ENCODE results near the gene GPR15LG.

GPR15LG gene

DNA sequence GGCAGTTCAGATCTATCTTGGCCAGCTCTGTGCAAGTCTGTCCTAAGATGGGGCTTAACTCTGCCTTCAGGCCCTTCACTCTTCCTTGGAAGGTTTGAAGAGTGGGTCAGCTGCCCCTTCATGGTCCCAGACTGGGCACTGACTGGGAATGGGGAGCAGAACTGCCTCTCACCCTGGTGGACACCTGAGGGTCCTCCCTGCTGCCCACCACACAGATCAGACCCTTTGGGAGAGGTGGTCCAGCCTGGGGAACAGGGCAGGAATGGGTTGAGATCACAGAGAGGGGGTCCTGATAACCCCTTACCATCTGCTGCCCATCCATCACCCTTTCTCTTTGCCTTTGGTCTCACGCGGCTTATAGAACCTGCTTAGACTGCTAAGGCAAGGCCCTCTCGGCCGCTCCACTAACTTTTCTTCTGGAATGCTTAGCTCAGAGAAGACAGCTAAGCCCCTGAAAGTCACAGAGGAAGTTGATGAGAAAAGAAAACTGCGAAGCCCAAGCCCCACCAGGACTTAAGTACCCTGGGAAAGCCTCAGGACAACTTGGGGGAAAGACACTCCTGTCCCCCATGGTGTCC, 20.3 kb downstream of the GPR15LG start:
- DNase-seq (ENCODE audit: low read depth, low spot score): no peak

DNA sequence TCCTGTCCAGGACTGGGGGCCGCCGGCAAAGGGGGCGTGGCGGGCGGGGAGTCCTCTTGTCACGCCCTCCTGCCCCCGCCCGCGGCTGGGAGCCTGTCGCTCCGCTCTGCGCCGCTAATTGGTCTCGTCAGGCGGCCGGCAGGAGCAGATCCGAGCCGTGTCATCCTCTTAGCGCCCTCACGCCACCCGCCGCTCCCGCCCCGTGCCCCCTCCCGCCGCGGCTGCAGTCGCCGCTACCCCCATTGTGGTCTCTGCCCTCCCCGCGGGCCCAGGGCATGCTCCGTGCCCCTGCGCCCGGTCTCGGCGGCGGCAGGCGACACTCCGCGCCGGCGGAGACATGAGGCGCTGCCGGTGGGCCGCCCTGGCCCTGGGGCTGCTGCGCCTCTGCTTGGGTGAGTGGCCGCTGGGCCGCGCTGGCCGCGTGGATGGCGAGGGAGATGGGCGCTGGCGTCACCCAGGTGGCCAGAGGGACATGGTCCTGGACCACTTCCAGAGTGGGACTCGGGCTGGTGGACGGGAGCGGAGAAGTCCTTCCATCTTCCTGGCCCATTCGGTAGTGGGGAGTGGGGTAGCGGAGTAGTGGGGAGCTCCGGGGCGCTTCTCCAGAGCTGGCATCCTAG, 20.9 kb downstream of the GPR15LG start, which contains the start of gene CDHR1:
Gene CDHR1, plus strand, starts transcription at position 114 of the 620 bp plus-strand sequence. Its CDS starts 224 bp downstream, at position 338.
- no peak for DNase-seq (ENCODE audit: low read depth, low spot score)

DNA sequence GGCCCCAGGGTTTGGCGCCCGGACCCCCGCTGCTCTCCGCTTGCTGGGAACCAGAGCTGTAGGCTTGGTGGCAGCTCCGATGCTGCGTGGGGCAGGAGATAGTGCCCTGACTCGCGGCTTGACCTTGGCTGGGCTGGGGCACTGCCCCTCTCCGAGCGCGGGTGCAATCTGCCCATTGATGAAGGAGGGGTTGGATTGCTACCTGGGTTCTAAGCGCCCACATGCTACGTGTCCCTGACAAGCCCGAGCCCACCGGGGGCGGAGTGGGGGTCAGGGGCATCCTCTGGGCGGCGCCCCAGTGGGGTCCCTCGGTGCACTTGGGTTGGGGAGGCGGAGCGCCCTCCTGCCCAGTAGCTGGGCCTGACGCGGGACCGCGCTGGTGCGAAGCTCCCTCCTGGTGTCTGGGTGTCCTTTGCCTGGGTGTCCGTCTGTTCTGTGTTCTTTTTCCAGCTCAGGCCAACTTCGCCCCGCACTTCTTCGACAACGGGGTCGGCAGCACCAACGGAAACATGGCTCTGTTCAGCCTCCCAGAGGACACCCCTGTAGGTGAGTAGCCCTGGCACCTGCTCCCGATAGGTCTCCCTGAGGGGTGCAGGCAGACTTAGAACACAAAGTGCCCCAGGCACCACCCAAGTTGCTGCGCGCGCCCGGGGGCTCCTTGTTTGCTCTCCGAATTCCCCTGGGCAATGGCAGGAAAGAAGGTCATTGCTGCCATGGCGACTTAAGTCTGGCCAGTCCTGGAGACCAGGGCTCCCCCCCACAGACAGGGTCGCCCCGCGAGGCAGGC, 21.6 kb downstream of the GPR15LG start:
- no peak for DNase-seq (ENCODE audit: low read depth, low spot score)

DNA sequence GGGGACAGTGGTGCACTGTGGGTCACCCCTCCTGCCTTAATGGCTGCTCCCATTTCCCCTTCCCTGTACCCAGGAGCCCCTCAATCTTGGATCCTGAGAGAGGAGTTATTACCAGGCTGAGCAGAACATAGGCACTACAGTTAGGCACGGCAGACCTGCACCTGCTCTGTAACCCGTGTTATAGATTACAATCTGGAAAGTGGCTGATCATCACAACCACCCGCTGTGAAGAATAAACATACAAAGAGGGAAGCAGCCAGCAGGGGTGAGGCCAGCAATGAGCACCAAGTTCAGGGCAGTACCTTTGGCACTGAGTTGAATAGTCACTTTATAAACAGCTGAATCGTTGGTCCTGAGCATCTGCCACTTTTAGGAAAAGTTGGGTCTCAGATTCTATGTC, 22.5 kb downstream of the GPR15LG start:
- no peak for DNase-seq (ENCODE audit: low read depth, low spot score)

DNA sequence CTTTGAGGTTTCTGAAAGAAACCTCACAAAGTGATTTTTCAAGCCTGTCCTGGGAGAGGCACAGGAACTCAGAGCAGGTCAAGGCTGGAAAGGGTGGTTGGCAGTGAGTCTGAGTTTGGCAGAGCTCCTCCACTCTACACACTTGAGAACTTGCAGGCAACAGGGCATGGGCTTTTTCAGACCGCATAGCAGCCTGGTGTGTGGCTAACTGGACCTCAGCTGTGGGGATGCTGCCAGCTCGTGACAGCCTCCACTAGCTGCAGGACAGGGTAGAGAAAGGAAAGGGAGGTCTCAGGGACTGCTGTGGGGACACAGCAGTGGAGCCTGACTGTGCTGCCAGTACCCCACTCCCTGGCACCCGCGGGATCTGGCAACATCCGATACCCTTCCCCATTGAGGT, 23.3 kb downstream of the GPR15LG start:
- DNase-seq (ENCODE audit: low read depth, low spot score): no peak

DNA sequence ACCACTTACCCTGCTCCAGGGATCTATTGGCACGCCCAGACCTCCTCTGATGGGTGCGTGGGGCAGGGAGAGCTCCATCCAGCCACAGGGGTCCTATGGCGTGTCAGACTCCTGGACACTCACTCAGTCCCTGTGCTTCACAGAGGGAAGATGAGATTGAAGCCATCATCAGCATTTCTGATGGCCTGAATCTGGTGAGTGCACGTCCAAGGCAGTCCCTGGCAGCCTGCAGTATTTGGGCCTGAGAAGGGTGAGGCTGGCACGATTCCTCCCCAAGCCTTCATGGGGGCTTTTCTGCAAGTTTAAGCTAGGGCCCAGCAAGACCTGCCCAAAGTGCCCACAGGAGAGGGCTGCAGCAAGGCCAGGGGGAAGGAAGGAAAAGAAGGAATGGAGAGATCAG, 24.0 kb downstream of the GPR15LG start:
- DNase-seq (ENCODE audit: low read depth, low spot score): no peak

DNA sequence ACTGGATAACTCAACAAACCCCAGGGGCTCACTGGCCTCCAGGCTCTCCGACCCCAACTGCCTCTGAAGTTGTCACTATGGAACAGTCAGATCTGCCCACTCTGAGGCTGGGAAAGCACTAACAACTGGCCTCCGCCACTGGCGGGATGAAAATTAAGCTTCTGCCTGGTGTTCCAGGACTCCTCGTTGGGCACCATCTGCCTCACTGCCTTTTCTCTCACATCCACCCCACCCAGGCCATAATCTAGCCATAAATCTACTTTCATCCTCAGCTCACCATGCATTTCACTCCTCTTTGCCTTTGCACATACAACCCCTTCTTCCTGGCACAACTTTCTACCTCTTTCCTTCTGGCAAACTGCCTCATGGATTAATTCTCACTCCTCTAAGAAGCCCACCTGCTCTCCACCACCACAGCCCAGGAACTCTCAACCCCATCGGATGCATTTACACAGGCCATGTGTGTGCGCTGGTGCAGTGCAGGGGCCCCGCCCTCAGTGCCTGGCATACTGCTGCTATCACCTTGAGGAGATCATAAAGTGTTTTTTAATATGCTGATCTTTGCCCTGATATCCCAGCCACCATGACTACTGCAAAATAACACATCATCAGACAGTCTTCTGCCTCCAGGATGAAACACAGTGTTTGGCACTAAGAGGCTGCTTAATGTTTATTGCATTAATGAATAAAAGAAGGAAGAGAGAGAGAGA, 24.8 kb downstream of the GPR15LG start:
- DNase-seq (ENCODE audit: low read depth, low spot score): no peak

DNA sequence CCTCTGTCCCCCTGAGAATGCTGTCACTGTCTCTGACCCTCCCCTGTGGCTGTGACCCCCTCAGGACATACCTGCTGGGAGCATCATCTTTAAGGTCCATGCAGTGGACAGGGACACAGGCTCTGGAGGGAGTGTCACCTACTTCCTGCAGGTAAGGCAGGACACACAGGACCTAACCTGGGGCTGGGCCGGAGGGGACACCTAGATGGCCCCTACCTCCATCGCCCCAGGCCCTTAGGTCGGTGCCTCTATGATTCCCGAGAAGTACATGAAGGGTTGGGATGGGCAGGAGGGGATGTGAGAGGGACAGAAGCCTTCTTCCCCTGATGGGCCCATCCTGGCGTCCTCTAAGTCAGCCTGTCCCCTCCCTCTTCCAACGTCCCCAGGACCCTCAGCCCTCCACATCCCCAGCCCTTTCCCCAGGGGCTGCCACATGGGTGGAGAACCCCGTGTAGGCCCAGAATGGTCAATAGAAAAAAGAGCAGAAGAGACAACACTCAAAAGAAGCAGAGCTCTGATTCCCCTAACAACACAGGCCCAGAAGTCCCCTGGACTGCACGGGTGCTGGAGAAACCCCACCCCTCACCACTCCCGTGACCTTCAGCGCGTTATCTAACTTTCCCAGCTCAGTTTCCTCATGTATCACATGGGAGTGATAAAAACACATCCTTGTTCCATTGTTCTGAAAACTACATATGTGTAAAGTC, 27.1 kb downstream of the GPR15LG start:
- no peak for DNase-seq (ENCODE audit: low read depth, low spot score)

DNA sequence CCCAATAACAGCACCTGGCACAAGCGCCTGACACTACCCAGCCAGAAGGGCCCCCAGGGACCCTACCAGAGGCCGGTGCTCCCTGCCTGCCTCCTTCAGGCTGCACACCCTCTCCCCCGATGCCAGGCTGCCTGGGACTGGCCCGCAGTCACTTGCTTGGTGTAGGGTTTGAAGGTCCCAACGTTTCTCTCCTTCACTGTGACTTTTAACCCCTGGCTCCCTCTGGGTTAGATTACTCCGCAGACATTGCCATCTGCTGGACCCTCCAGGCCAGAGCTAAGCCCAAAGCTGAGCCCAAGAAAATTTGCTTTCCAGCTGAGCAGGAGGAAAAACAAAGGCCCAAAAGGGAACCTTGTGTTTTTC, 27.6 kb downstream of the GPR15LG start:
- DNase-seq (ENCODE audit: low read depth, low spot score): no peak

DNA sequence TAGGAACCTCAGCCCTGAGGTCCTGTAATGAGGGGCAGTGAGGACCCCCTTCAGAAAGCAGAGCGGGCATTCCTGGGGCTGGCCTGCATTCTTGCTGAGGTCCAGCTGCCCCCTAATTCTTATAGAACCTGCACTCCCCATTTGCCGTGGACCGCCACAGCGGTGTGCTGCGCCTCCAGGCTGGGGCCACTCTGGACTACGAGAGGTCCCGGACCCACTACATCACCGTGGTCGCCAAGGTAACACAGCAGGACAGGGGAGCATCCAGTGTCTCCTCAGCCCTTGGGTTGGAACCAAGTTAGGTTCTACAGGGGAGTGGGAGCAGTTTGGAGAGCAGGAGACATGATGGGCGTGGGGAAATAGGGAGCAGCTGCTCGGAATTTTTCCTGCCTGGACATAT, 28.1 kb downstream of the GPR15LG start:
- no peak for DNase-seq (ENCODE audit: low read depth, low spot score)

DNA sequence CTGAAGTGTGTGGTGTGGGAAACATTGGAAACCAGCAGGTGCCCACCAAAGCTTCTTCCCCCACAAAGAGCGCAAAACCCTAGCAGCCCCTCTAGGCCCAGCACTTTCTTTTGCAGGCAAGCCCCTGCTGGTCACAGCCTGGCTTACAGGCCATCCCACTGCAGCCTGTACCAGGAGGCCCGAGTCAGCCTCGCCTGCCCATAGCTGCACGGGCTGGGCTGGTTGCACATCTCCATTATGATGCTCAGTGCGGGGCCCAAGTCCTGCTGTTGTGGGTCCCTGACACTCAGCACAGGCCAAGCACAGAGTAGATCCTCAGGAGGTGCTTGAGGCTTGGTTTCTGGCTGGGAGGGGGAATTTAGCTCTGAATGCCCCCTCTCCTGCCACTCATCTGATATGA, 28.7 kb downstream of the GPR15LG start:
- DNase-seq (ENCODE audit: low read depth, low spot score): no peak

DNA sequence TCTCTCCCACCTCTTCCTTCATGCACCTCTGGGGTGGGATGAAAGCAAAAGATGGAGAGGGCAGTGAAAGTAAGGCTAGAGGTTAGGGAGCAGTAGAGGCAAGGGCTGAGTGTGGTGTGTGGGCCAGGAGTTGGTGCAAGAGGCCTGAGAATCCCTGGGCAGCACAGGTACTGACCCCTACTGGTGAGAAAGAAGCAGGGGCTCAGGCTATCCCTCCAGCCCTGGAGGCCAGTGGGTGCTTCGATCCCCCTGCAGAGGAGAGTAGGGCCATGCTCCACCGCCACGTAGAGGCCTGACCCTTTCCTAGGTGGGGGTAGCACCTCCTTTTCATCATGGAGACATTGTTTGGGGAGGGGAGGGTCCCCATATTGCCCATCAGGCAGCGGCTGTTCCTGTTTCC, 30.5 kb downstream of the GPR15LG start:
- DNase-seq (ENCODE audit: low read depth, low spot score): no peak

DNA sequence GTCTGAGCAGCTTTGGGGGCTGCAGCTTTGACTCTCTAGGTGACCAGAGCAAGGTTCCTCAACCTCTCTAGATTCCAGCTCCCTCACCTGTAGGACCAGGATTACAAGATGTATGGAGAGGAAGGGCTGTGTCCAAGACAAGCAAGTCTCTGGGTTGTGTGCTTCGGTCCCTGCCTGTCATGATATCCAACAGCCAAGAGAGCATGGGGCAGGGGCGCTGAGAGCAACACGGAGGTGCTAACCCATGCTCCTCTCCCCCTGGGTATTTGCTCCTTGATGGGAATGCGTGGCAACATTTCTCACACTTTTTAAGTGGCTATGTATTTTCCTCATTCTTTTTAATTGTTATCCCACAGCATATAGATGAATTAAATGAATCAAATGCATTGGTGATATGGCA, 31.0 kb downstream of the GPR15LG start:
- no peak for DNase-seq (ENCODE audit: low read depth, low spot score)

DNA sequence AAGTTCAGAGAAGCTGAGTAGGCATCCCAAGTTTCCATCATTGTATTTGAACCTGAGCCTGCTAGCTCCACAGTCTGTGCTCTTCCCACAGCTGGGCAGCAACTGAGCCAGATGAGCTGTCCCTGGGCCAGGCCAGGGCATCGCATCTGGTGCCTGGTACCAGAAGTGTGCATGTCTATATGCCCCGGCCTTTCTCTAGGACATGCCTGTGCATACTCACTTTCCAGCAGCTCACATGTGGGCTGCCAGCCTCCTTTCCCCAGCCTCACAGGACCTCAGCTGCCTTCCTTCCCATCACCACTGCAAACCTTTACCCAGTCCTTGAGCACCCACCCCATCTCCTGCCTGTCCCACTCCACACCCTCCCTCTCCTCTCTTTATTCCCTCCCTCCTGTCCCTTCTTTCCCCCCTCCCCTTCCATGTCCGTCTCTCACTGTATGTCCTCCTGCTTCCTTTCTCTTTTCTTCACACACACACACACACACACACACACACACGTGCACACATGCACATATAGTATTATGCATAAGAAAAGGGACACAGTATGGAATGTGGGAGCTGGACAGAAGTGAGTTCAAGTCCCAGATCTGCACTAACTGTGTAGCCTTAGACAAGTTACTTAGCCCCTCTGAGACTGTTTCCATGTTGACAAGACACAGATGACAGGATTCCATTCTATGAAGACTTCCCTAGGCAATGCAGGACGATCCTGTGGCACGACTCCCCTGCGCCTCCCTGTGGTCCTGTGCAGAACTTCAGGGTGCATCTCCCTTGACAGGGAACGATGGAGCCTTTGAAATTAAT, 31.6 kb downstream of the GPR15LG start:
- no peak for DNase-seq (ENCODE audit: low read depth, low spot score)

DNA sequence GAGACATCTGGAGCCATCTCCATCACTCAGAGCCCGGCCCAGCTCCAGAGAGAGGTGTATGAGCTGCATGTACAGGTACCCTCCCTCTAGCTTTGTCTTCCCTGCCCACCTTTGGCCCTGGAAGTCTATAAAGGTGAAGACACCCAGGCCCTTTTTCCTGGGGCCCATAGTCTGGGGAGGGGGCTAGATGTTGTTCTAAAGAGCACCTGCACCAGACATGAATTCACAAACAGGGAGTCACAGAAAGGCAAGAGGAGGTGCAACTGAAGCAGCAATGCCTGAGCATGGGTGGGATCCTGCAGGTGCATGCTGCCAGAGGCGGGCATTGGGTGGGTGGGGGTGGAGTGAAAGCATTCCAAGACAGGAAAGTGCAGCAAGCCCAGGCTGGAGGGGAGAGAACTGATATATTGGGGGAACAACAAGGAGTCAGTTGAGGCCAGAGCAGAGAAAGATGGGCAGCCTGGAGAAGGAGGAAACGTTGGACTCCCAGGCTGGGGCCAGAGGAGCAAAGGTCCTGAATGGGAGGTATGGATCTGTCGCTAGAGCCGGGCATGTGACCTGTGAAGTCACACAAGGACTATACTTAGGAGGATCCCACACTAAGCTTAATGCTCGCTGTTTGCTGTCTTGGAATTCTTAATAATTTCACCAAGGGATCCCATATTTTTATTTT, 32.4 kb downstream of the GPR15LG start:
- no peak for DNase-seq (ENCODE audit: low read depth, low spot score)

DNA sequence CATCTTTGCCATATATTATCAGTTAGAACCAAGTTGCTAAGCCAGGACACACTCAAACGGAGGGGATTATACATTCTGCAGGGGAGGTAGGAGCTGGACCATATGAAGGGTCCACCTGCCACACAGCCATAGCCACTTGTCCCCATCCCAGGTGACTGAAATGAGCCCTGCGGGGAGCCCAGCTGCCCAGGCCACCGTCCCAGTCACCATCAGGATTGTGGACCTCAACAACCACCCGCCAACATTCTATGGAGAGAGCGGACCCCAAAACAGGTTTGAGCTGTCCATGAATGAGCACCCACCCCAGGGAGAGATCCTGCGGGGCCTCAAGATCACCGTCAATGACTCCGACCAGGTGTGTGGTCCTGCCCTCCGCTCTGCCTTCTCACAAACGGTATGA, 34.4 kb downstream of the GPR15LG start:
- DNase-seq (ENCODE audit: low read depth, low spot score): no peak

DNA sequence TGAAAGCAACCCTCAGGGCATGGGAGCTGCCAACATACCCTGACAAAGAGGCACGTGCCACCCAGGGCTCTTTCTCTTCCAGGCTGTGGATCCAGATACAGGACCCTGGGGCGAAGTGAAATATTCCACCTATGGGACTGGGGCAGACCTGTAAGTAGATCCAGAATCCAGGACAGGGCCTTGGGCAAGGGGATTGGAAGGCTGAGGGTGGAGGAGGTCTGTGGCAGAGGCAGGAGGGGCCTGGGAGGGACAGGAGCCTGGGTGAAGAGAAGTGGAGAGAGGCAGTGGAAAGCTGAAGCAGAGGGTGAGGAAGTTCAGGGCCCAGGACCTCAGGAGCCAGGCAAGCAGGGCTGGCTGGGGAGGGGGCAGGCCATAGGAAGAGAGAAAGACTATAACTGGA, 38.0 kb downstream of the GPR15LG start:
- no peak for DNase-seq (ENCODE audit: low read depth, low spot score)

DNA sequence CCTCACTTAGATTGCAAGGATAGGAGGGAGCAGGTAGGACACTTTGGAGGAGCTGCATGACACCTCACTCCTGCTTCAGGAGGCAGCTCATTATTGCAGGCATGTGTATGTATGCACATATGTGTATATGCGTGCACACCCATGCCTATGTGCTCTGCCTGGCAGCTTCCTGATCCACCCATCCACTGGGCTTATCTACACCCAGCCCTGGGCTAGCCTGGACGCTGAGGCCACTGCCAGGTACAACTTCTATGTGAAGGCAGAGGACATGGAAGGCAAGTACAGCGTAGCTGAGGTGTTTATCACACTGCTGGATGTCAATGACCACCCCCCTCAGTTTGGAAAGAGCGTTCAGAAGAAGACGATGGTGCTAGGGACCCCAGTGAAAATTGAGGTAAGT, 38.4 kb downstream of the GPR15LG start:
- no peak for DNase-seq (ENCODE audit: low read depth, low spot score)

DNA sequence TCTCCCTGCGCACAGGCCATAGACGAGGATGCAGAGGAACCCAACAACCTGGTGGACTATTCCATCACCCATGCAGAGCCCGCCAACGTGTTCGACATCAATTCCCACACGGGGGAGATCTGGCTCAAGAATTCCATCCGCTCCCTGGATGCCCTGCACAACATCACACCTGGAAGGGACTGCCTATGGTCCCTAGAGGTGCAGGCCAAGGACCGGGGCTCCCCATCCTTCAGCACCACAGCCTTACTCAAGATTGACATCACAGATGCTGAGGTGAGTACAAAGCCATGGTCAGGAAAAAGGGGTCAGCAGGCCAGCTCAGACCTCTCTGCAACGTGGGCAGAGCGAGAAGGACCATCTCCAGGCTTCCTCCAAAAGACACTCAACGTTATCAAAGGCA, 39.5 kb downstream of the GPR15LG start:
- DNase-seq (ENCODE audit: low read depth, low spot score): no peak

DNA sequence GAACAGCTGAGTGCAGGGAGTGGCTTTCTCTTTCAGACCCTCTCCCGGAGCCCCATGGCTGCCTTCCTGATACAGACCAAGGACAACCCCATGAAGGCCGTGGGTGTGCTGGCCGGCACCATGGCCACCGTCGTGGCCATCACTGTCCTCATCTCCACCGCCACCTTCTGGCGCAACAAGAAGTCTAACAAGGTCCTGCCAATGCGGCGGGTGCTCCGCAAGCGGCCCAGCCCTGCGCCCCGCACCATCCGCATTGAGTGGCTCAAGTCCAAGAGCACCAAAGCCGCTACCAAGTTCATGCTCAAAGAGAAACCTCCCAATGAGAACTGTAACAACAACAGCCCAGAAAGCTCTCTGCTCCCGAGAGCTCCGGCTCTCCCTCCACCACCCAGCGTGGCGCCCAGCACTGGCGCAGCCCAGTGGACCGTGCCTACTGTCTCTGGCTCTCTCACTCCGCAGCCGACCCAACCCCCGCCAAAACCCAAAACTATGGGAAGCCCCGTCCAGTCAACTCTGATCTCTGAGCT, 40.5 kb downstream of the GPR15LG start:
- DNase-seq (ENCODE audit: low read depth, low spot score): no peak
